HG03342 (cell line): ENCODE data around the gene PANX1.
"Not testable (repeated sequence)": the region's sequence is repeated elsewhere in the genome, so short reads cannot be mapped to it uniquely, and the experiment has no call there.

ENCODE experiments used
- ATAC-seq: cut with Tn5 transposase; IDR thresholded peaks from one replicate; pipeline ENCODE4 v1.9.1; 2021; ENCODE audit warnings: mild to moderate bottlenecking, moderate library complexity; ENCODE audit not compliant: unreplicated experiment

Gene PANX1

GRCh38 chr11:94148189-94148588 lies 19.5 kb downstream of the PANX1 start:
- no peak for ATAC-seq

- no peak for ATAC-seq
Measured at GRCh38 chr11:94149431-94150017, 20.9 kb downstream of the PANX1 start.

- ATAC-seq: no peak
Measured at GRCh38 chr11:94150056-94150455, 21.4 kb downstream of the PANX1 start.

- ATAC-seq: no peak
Measured at GRCh38 chr11:94150704-94151685, 22.4 kb downstream of the PANX1 start.

GRCh38 chr11:94151903-94152677 lies 23.4 kb downstream of the PANX1 start:
- peak; percentile 53 for ATAC-seq

GRCh38 chr11:94152678-94153065 lies 24.0 kb downstream of the PANX1 start:
- ATAC-seq: no peak

- no peak for ATAC-seq
Measured at GRCh38 chr11:94153320-94153719, 24.7 kb downstream of the PANX1 start.

- ATAC-seq: no peak
Measured at GRCh38 chr11:94154095-94154856, 25.6 kb downstream of the PANX1 start.

GRCh38 chr11:94157339-94157738 lies 28.7 kb downstream of the PANX1 start:
- not testable (repeated sequence) for ATAC-seq

GRCh38 chr11:94168882-94169281 lies 40.2 kb downstream of the PANX1 start:
- ATAC-seq: no peak

- no peak for ATAC-seq
Measured at GRCh38 chr11:94169516-94169915, 40.9 kb downstream of the PANX1 start.

GRCh38 chr11:94169930-94170545 lies 41.4 kb downstream of the PANX1 start:
- ATAC-seq: no peak

- ATAC-seq: no peak
Measured at GRCh38 chr11:94170953-94171352, 42.3 kb downstream of the PANX1 start.

- ATAC-seq: peak; percentile 67
Measured at GRCh38 chr11:94171693-94172440, 43.2 kb downstream of the PANX1 start.

- ATAC-seq: no peak
Measured at GRCh38 chr11:94175535-94175934, 46.9 kb downstream of the PANX1 start.

- ATAC-seq: no peak
Measured at GRCh38 chr11:94178331-94178730, 49.7 kb downstream of the PANX1 start.

GRCh38 chr11:94179696-94180095 lies 51.1 kb downstream of the PANX1 start:
- no peak for ATAC-seq

- ATAC-seq: no peak
Measured at GRCh38 chr11:94181526-94181925, 52.9 kb downstream of the PANX1 start.

GRCh38 chr11:94181943-94182342 lies 53.3 kb downstream of the PANX1 start:
- ATAC-seq: no peak
